Epithelial cell of proximal tubule (primary cell): ENCODE measurements around the gene YBEY. TPM values are rescaled to one million over a fixed set of nuclear protein-coding genes. Genes with fewer than 3 reads are reported as not detected.

Experiments used
- DNase-seq: peaks from one replicate; pipeline ENCODE4 v3.0.0-alpha.2; 2011; ENCODE audit warnings: low read depth
- H3K4me3 ChIP-seq: 2 replicates; pipeline ENCODE4 v1.5.1; 2011; ENCODE audit warnings: low read depth, mild to moderate bottlenecking, low read length
- total RNA-seq: library from RNA; depleted of rRNA; stranded (reverse); fragments of >200 nt; gene quantifications from 2 replicates; pipeline ENCODE4 v1.2.3, GENCODE V29; 2015
- TF ChIP-seq, protein P1 (sequence below): conservative IDR thresholded peaks from 2 replicates; pipeline ENCODE4 v1.5.1; 2012; ENCODE audit warnings: low read depth, mild to moderate bottlenecking, low read length

YBEY gene
- total RNA-seq, 1 donor from 2014 or later: 7.0 TPM

DNA sequence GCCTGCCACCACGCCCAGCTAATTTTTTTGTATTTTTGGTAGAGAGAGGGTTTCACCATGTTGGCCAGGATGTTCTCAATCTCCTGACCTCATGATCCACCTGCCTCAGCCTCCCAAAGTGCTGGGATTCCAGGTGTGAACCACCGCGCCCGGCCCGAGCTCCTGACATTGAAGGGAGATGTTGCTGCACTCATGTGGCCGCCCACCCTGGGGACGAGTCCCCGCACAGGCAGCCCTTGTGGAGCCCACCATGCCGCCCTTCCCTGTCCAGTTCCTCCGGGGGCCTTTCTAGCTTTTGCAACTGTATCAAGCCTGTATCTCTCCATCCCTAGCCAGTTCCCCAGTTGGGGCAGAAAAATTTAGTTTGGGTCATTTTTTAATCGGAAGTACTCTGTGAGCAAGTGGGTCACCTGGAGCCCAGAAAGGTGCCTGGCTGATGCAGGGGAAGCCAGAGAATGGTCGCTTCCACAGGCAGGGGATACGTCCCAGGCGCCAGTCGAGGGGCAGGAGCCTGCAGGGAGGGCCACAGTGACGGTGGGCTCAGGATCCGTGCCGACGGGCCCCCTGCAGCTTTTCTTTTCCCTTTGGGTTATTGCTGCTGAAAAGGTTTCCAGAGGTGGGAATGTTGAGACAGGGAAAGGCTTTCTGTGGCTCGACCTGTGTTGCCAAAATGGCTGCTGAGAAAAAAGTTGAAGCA, 58.2 kb downstream of the YBEY start:
- H3K4me3 ChIP-seq: no peak overlapping the region
- no peak for DNase-seq
- TF ChIP-seq, protein P1, sequence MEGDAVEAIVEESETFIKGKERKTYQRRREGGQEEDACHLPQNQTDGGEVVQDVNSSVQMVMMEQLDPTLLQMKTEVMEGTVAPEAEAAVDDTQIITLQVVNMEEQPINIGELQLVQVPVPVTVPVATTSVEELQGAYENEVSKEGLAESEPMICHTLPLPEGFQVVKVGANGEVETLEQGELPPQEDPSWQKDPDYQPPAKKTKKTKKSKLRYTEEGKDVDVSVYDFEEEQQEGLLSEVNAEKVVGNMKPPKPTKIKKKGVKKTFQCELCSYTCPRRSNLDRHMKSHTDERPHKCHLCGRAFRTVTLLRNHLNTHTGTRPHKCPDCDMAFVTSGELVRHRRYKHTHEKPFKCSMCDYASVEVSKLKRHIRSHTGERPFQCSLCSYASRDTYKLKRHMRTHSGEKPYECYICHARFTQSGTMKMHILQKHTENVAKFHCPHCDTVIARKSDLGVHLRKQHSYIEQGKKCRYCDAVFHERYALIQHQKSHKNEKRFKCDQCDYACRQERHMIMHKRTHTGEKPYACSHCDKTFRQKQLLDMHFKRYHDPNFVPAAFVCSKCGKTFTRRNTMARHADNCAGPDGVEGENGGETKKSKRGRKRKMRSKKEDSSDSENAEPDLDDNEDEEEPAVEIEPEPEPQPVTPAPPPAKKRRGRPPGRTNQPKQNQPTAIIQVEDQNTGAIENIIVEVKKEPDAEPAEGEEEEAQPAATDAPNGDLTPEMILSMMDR: no peak

DNA sequence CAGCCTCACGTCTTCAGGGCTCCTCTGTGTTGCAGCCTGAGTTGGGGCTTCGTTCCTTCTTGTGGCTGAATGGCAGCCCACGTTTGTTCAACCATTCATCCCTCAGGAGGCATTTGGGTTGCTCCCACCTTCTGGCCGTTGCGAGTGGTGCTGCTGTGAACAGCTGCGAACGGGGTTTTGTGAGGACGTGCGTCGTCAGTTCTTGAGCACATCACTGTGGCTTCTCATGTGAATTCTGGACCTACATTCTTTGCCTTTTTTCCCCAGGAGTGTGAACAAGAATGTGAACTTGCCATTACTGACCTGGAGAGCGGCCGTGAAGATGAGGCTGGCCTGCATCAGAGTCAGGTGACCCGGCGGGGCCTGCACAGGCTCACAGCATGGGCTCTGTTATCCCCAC, 59.7 kb downstream of the YBEY start:
- H3K4me3 ChIP-seq: no peak overlapping the region
- TF ChIP-seq, protein P1: no peak
- DNase-seq: no peak

DNA sequence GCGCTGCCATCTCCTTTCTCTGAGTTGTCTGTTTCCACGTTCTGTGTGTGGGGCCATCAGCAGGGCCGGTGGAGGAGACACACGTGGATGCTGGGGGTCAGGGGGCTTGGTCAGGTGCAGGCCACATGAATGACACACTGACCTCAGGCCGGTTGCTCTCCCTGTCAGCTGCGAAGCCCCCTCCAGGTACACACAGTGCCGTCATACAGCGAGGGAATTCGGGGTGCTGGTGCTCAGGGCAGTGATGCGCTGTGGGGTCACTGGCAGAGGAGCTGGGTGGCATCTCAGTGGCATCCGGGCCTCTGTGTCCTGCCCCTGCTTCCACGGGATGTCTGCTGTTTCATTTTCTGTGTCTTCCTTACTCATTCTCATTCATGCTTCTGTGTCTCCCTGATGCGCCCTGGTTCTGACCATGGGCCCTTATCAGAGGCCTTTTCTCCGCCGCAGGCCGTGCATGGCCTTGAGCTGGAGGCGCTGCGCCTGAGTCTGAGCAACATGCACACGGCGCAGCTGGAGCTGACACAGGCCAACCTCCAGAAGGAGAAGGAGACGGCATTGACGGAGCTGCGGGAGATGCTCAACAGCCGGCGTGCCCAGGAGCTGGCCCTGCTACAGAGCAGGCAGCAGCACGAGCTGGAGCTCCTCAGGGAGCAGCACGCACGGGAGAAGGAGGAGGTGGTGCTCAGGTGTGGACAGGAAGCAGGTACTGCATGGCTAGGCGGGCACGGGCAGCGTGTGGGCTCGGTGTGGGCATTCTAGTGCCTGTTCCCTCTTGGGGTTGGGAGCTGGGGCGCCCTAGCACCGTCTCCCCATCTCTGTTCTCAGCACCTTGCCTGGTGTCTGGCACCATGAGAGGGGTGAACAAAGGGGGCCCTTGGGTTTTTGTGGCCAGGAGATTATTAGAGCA, 60.4 kb downstream of the YBEY start:
- no peak overlapping the region for H3K4me3 ChIP-seq
- TF ChIP-seq, protein P1: no peak
- no peak for DNase-seq

DNA sequence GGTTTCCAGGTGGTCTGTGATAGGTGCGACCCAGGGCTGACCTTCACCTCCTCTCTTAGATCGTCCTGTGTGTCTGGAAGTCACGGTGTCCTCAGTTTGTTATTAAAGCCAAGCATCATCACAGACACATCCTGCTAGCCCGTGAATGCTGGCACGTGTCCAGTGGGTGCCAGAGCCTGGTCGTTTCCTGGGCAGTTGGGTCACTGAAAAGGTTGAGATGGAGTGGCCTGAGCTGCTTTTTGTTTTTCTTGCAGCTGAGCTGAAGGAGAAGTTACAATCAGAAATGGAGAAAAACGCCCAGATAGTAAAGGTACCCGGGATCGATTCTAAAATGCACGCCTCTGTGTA, 61.0 kb downstream of the YBEY start:
- DNase-seq: no peak
- H3K4me3 ChIP-seq: no peak overlapping the region
- TF ChIP-seq, protein P1: no peak

Other genes starting within 250 kb of the YBEY start
- 71.5 and 138 TPM in 2 replicates for gene COL6A2, start 188.2 kb upstream of the YBEY start, total RNA-seq
- gene FTCD, start 130.8 kb upstream of the YBEY start, total RNA-seq: not detected in 2 replicates
- 15.6 and 22.0 TPM in 2 replicates for gene SPATC1L, start 101.9 kb upstream of the YBEY start, total RNA-seq
- 32.0 and 106 TPM in 2 replicates for gene LSS, start 57.6 kb upstream of the YBEY start, total RNA-seq
- gene MCM3AP, start 731 bp upstream of the YBEY start, total RNA-seq: 65.1 and 84.7 TPM in 2 replicates
- gene C21orf58, start 37.5 kb downstream of the YBEY start, total RNA-seq: 10.3 and 12.1 TPM in 2 replicates
- 15.1 and 18.7 TPM in 2 replicates for gene PCNT, start 37.8 kb downstream of the YBEY start, total RNA-seq
- gene DIP2A, start 172.5 kb downstream of the YBEY start, total RNA-seq: 13.5 and 20.9 TPM in 2 replicates